ENCODE data around the gene CBX5.

- TF ChIP-seq CTCF (IDR thresholded peaks at IDR 0.05): no peak
- TF ChIP-seq POLR2A (IDR thresholded peaks at IDR 0.05): no peak
Measured at GRCh38 chr12:54296393-54297099, 16.6 kb upstream of the CBX5 start.

Data from body of pancreas (tissue), 4 donors.